Osteoblast (primary cell): ENCODE results near the gene GPR15LG. TPM values are rescaled to one million over a fixed set of nuclear protein-coding genes. Genes with fewer than 3 reads are reported as not detected.

Source experiments
- DNase-seq: peaks from one replicate; pipeline ENCODE4 v3.0.0; 2011; ENCODE audit warnings: low spot score, mixed read lengths; ENCODE audit not compliant: insufficient read length; ENCODE audit errors: missing footprints
- H2AFZ ChIP-seq: 2 replicates; pipeline ENCODE4 v1.6.0; 2011; ENCODE audit warnings: mild to moderate bottlenecking, low read length
- H3K27ac ChIP-seq: 2 replicates; pipeline ENCODE4 v1.5.1; 2011; ENCODE audit warnings: mild to moderate bottlenecking, low read depth, low read length, moderate library complexity
- H3K27me3 ChIP-seq: 2 replicates; pipeline ENCODE4 v1.6.0; 2012; ENCODE audit warnings: mild to moderate bottlenecking, control low read depth, inconsistent platforms, low read length, moderate library complexity; ENCODE audit not compliant: insufficient read depth
- H3K36me3 ChIP-seq: 2 replicates; pipeline ENCODE4 v1.5.1; 2011; ENCODE audit warnings: mild to moderate bottlenecking, low read length, control low read depth, moderate library complexity; ENCODE audit not compliant: insufficient read depth
- H3K4me1 ChIP-seq: 2 replicates; pipeline ENCODE4 v1.5.1; 2011; ENCODE audit warnings: mild to moderate bottlenecking, low read length, control low read depth, moderate library complexity; ENCODE audit not compliant: insufficient read depth
- H3K4me2 ChIP-seq: 2 replicates; pipeline ENCODE4 v1.6.0; 2011; ENCODE audit warnings: mild to moderate bottlenecking, low read length; ENCODE audit not compliant: insufficient read depth
- H3K4me3 ChIP-seq: fragments of 200-600 bp; sonication (generic); 3 replicates; pipeline ENCODE4 v1.5.1; 2012; ENCODE audit warnings: mild to moderate bottlenecking, low read length, inconsistent platforms; ENCODE audit not compliant: insufficient read depth
- H3K79me2 ChIP-seq: 2 replicates; pipeline ENCODE4 v1.6.0; 2012; ENCODE audit warnings: mild to moderate bottlenecking, low read length, control low read depth, inconsistent platforms; ENCODE audit not compliant: insufficient read depth
- H3K9me3 ChIP-seq: 2 replicates; pipeline ENCODE4 v1.5.1; 2011; ENCODE audit warnings: low read depth, low read length, control low read depth
- H4K20me1 ChIP-seq: 2 replicates; pipeline ENCODE4 v1.6.0; 2012; ENCODE audit warnings: mild to moderate bottlenecking, low read length, control low read depth; ENCODE audit not compliant: insufficient read depth
- CTCF ChIP-seq: IDR thresholded peaks from 2 replicates; pipeline ENCODE4 v1.5.1; 2011; ENCODE audit warnings: mild to moderate bottlenecking, low read depth, low read length, moderate library complexity; ENCODE audit errors: extremely low read depth
- total RNA-seq: library from RNA; depleted of rRNA; stranded (reverse); fragments of >200 nt; gene quantifications from 2 replicates; pipeline ENCODE4 v1.2.3, GENCODE V29; 2012

The GPR15LG gene
- total RNA-seq, 1 donor, result not detected

GRCh38 chr10:84216834-84217233 is 43.2 kb downstream of the GPR15LG start:
- no peaks in the 10 kb centered on the region for H3K36me3 ChIP-seq
- no peak overlapping the region for H3K27ac ChIP-seq
- no peaks in the 10 kb centered on the region for H4K20me1 ChIP-seq
- no peaks in the 10 kb centered on the region for H3K9me3 ChIP-seq
- no peaks in the 10 kb centered on the region for H3K27me3 ChIP-seq
- H3K4me1 ChIP-seq, result no peaks in the 10 kb centered on the region
- no peak overlapping the region for H2AFZ ChIP-seq
- DNase-seq, result no peak
- no peaks in the 10 kb centered on the region for H3K79me2 ChIP-seq
- H3K4me3 ChIP-seq, result no peak overlapping the region
- H3K4me2 ChIP-seq, result no peak overlapping the region
- TF ChIP-seq CTCF, result no peak

- Histone ChIP-seq H3K4me3 (no peak overlapping the region), H3K9me3 (no peaks in the 10 kb centered on the region), H3K4me2 (no peak overlapping the region), H3K27me3 (no peaks in the 10 kb centered on the region), H2AFZ (no peak overlapping the region), H3K79me2 (no peaks in the 10 kb centered on the region), H4K20me1 (no peaks in the 10 kb centered on the region), H3K36me3 (no peaks in the 10 kb centered on the region), H3K4me1 (no peaks in the 10 kb centered on the region), H3K27ac (no peak overlapping the region)
- TF ChIP-seq CTCF, result no peak
- no peak for DNase-seq
Observed at GRCh38 chr10:84217746-84218145, 44.1 kb downstream of the GPR15LG start.

GRCh38 chr10:84221916-84222315 is 48.3 kb downstream of the GPR15LG start:
- Histone ChIP-seq H2AFZ (no peak overlapping the region), H3K4me1 (no peaks in the 10 kb centered on the region), H4K20me1 (no peaks in the 10 kb centered on the region), H3K4me2 (no peak overlapping the region), H3K27ac (no peak overlapping the region), H3K27me3 (no peaks in the 10 kb centered on the region), H3K36me3 (no peaks in the 10 kb centered on the region), H3K9me3 (no peaks in the 10 kb centered on the region), H3K4me3 (no peak overlapping the region), H3K79me2 (no peaks in the 10 kb centered on the region)
- no peak for DNase-seq
- TF ChIP-seq CTCF, result no peak

- H3K4me1 ChIP-seq, result no peaks in the 10 kb centered on the region
- H2AFZ ChIP-seq, result no peak overlapping the region
- H3K4me3 ChIP-seq, result no peak overlapping the region
- no peak for TF ChIP-seq CTCF
- H3K27ac ChIP-seq, result no peak overlapping the region
- H4K20me1 ChIP-seq, result no peaks in the 10 kb centered on the region
- no peak for DNase-seq
- H3K79me2 ChIP-seq, result no peaks in the 10 kb centered on the region
- H3K27me3 ChIP-seq, result no peaks in the 10 kb centered on the region
- H3K4me2 ChIP-seq, result no peak overlapping the region
- no peaks in the 10 kb centered on the region for H3K36me3 ChIP-seq
- no peaks in the 10 kb centered on the region for H3K9me3 ChIP-seq
Observed at GRCh38 chr10:84224411-84225028, 50.9 kb downstream of the GPR15LG start.
